Hepatocyte (in vitro differentiated cells): ENCODE measurements around the gene PGM1. TPM values are rescaled to one million over a fixed set of nuclear protein-coding genes. Genes with fewer than 3 reads are reported as not detected.
"Not testable (repeated sequence)": the region's sequence is repeated elsewhere in the genome, so short reads cannot be mapped to it uniquely, and the experiment has no call there.

Experiments
- DNase-seq: peaks from one replicate; pipeline ENCODE4 v3.0.0-alpha.2; 2016; ENCODE audit warnings: low spot score
- H2AFZ ChIP-seq: fragments of 200-600 bp; sonication (generic); 2 replicates; pipeline ENCODE4 v1.6.0; 2016; ENCODE audit warnings: antibody characterized with exemption, mild to moderate bottlenecking
- H3K27ac ChIP-seq: fragments of 200-600 bp; sonication (generic); 2 replicates; pipeline ENCODE4 v1.5.1; 2016; ENCODE audit warnings: mild to moderate bottlenecking
- H3K27me3 ChIP-seq: fragments of 200-600 bp; sonication (generic); 2 replicates; pipeline ENCODE4 v1.6.1; 2016
- H3K36me3 ChIP-seq: fragments of 200-600 bp; sonication (generic); replicated peaks from 2 replicates; pipeline ENCODE4 v1.5.1; 2016; ENCODE audit warnings: low read depth; ENCODE audit not compliant: insufficient read depth
- H3K4me1 ChIP-seq: fragments of 200-600 bp; sonication (generic); 2 replicates; pipeline ENCODE4 v1.5.1; 2016; ENCODE audit warnings: mild to moderate bottlenecking, moderate library complexity; ENCODE audit not compliant: insufficient read depth
- H3K4me2 ChIP-seq: fragments of 200-600 bp; sonication (generic); 2 replicates; pipeline ENCODE4 v1.6.0; 2016
- H3K4me3 ChIP-seq: fragments of 200-600 bp; sonication (generic); 2 replicates; pipeline ENCODE4 v1.5.1; 2016; ENCODE audit warnings: mild to moderate bottlenecking
- H3K79me2 ChIP-seq: fragments of 200-600 bp; sonication (generic); 2 replicates; pipeline ENCODE4 v1.6.0; 2017; ENCODE audit warnings: mild to moderate bottlenecking
- H3K9me2 ChIP-seq: fragments of 200-600 bp; sonication (generic); replicated peaks from 2 replicates; pipeline ENCODE4 v1.6.0; 2017; ENCODE audit warnings: mild to moderate bottlenecking; ENCODE audit not compliant: insufficient read depth
- H3K9me3 ChIP-seq: fragments of 200-600 bp; sonication (generic); 2 replicates; pipeline ENCODE4 v1.5.1; 2016; ENCODE audit warnings: low read depth, mild to moderate bottlenecking
- H4K20me1 ChIP-seq: fragments of 200-600 bp; sonication (generic); 2 replicates; pipeline ENCODE4 v1.6.0; 2016; ENCODE audit warnings: mild to moderate bottlenecking; ENCODE audit not compliant: insufficient read depth, poor library complexity, severe bottlenecking
- CTCF ChIP-seq: fragments of 200-600 bp; sonication (generic); IDR thresholded peaks from 2 replicates; pipeline ENCODE4 v1.5.1; 2016; ENCODE audit warnings: antibody characterized with exemption, mild to moderate bottlenecking; ENCODE audit not compliant: poor library complexity
- EZH2 ChIP-seq: fragments of 200-600 bp; sonication (generic); IDR thresholded peaks from 2 replicates; pipeline ENCODE4 v1.6.1; 2016; ENCODE audit warnings: antibody characterized with exemption, mild to moderate bottlenecking, borderline replicate concordance
- EZH2phosphoT487 ChIP-seq: fragments of 200-600 bp; sonication (generic); IDR thresholded peaks from one replicate; pipeline ENCODE4 v1.6.1; 2018; ENCODE audit warnings: antibody characterized with exemption, mild to moderate bottlenecking, low read depth, moderate library complexity; ENCODE audit not compliant: unreplicated experiment, severe bottlenecking
- WGBS: methylation state at CpG from one replicate; pipeline ENCODE4 v1.1.6; 2016; ENCODE audit warnings: low lambda C conversion rate; ENCODE audit errors: missing lambda C conversion rate; 5-methylcytosine and 5-hydroxymethylcytosine counted together
- polyA plus RNA-seq: library from polyadenylated mRNA; unstranded; fragments of >200 nt; fragmentation: Nextera tagmentation; extraction: Ambion mirVana; gene quantifications from 2 replicates; pipeline ENCODE4 v1.2.1, GENCODE V29; 2016
- total RNA-seq: library from RNA; depleted of rRNA; stranded (reverse); fragments of >200 nt; gene quantifications from 2 replicates; pipeline ENCODE4 v1.2.3, GENCODE V29; 2014

Gene PGM1
- total and polyA plus RNA-seq, 2 experiments from 2014 or later, result 85.0 to 88.9 TPM

- no peaks in the 10 kb centered on the region for H3K9me3 ChIP-seq
- H3K4me2 ChIP-seq, result no peak overlapping the region
- no peak overlapping the region for H3K4me3 ChIP-seq
- no peaks in the 10 kb centered on the region for H3K9me2 ChIP-seq
- no peaks in the 10 kb centered on the region for H3K36me3 ChIP-seq
- no peaks in the 10 kb centered on the region for H3K79me2 ChIP-seq
- no peak for TF ChIP-seq CTCF
- TF ChIP-seq EZH2phosphoT487, result no peak
- no peak for TF ChIP-seq EZH2
- no peaks in the 10 kb centered on the region for H4K20me1 ChIP-seq
- DNase-seq, result no peak
- H3K27ac ChIP-seq, result no peak overlapping the region
- WGBS, result 75% methylated on average over 3 of the region's 3 CpGs
- H2AFZ ChIP-seq, result no peak overlapping the region
- no peaks in the 10 kb centered on the region for H3K27me3 ChIP-seq
- no peaks in the 10 kb centered on the region for H3K4me1 ChIP-seq
Measured at GRCh38 chr1:63569640-63570316, 23.4 kb upstream of the PGM1 start.

- not testable (repeated sequence) for H3K27me3 ChIP-seq, H3K79me2 ChIP-seq, H3K4me1 ChIP-seq, H3K4me3 ChIP-seq, H2AFZ ChIP-seq, H3K9me3 ChIP-seq, DNase-seq, H3K9me2 ChIP-seq, H4K20me1 ChIP-seq, H3K4me2 ChIP-seq, H3K27ac ChIP-seq, H3K36me3 ChIP-seq
- WGBS, result 74% methylated on average over 8 of the region's 8 CpGs
Measured at GRCh38 chr1:63572686-63573085, 20.5 kb upstream of the PGM1 start.

GRCh38 chr1:63574203-63574796 is 18.9 kb upstream of the PGM1 start:
- not testable (repeated sequence) for H3K27me3 ChIP-seq, H3K4me3 ChIP-seq, H2AFZ ChIP-seq, H3K4me1 ChIP-seq, H3K9me2 ChIP-seq, H4K20me1 ChIP-seq, H3K9me3 ChIP-seq, H3K4me2 ChIP-seq, H3K27ac ChIP-seq, H3K79me2 ChIP-seq, H3K36me3 ChIP-seq, DNase-seq
- 57% methylated on average over 2 of the region's 2 CpGs for WGBS

- no peak overlapping the region for H3K4me2 ChIP-seq
- H3K9me3 ChIP-seq, result no peaks in the 10 kb centered on the region
- peak; percentile 23 for DNase-seq
- WGBS, result 72% methylated on average over 4 of the region's 4 CpGs
- no peak for TF ChIP-seq EZH2
- peak; percentile 61 for TF ChIP-seq CTCF
- H3K36me3 ChIP-seq, result no peaks in the 10 kb centered on the region
- H3K27me3 ChIP-seq, result no peaks in the 10 kb centered on the region
- H2AFZ ChIP-seq, result no peak overlapping the region
- no peaks in the 10 kb centered on the region for H3K9me2 ChIP-seq
- H3K79me2 ChIP-seq, result no peaks in the 10 kb centered on the region
- no peak overlapping the region for H3K27ac ChIP-seq
- H3K4me3 ChIP-seq, result no peak overlapping the region
- no peaks in the 10 kb centered on the region for H4K20me1 ChIP-seq
- H3K4me1 ChIP-seq, result no peaks in the 10 kb centered on the region
Measured at GRCh38 chr1:63575340-63575826, 17.8 kb upstream of the PGM1 start.

GRCh38 chr1:63586326-63586725 is 6.9 kb upstream of the PGM1 start:
- H3K4me3 ChIP-seq, H3K4me2 ChIP-seq, DNase-seq, H3K9me2 ChIP-seq, H3K79me2 ChIP-seq, H3K27ac ChIP-seq, H3K36me3 ChIP-seq, H4K20me1 ChIP-seq, H3K4me1 ChIP-seq, H3K27me3 ChIP-seq, H2AFZ ChIP-seq, H3K9me3 ChIP-seq: not testable (repeated sequence)
- 94% methylated on average over 1 of the region's 1 CpG for WGBS
